Measurements from ENCODE around the gene PRSS36. TPM values are rescaled to one million over a fixed set of nuclear protein-coding genes. Genes with fewer than 3 reads are reported as not detected.
"Not testable (repeated sequence)": the region's sequence is repeated elsewhere in the genome, so short reads cannot be mapped to it uniquely, and the experiment has no call there.

Gene PRSS36
- total RNA-seq, 1 experiment from 2014 or later: 1.6 TPM

- H3K27me3 ChIP-seq (replicated peaks; ENCODE audit: control insufficient read depth, insufficient read depth, low read length): no peaks in the 10 kb centered on the region
- Mint-ChIP-seq H3K36me3 (ENCODE audit: insufficient read depth, unreplicated experiment) (peaks cover 6% of the 10 kb centered on the region), H3K4me1 (ENCODE audit: low read depth, unreplicated experiment) (no peaks in the 10 kb centered on the region), H3K4me3 (ENCODE audit: unreplicated experiment) (no peak overlapping the region), H3K27ac (ENCODE audit: unreplicated experiment) (no peak overlapping the region), H3K9me3 (ENCODE audit: unreplicated experiment) (no peaks in the 10 kb centered on the region), H3K27me3 (ENCODE audit: insufficient read depth, unreplicated experiment) (no peaks in the 10 kb centered on the region)
- no peaks in the 10 kb centered on the region for H3K9me3 ChIP-seq
- no peaks in the 10 kb centered on the region for H3K36me3 ChIP-seq (ENCODE audit: control insufficient read depth, insufficient read depth, low read length)
- H3K4me1 ChIP-seq: peaks cover under 1% of the 10 kb centered on the region; the same call in 1 of the 2 replicates
- no TSS peak for BruUV-seq (replicated peaks)
- H3K4me3 ChIP-seq (ENCODE audit: low read depth, low read length): no peak overlapping the region
- TF ChIP-seq, protein P1, sequence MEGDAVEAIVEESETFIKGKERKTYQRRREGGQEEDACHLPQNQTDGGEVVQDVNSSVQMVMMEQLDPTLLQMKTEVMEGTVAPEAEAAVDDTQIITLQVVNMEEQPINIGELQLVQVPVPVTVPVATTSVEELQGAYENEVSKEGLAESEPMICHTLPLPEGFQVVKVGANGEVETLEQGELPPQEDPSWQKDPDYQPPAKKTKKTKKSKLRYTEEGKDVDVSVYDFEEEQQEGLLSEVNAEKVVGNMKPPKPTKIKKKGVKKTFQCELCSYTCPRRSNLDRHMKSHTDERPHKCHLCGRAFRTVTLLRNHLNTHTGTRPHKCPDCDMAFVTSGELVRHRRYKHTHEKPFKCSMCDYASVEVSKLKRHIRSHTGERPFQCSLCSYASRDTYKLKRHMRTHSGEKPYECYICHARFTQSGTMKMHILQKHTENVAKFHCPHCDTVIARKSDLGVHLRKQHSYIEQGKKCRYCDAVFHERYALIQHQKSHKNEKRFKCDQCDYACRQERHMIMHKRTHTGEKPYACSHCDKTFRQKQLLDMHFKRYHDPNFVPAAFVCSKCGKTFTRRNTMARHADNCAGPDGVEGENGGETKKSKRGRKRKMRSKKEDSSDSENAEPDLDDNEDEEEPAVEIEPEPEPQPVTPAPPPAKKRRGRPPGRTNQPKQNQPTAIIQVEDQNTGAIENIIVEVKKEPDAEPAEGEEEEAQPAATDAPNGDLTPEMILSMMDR (IDR thresholded peaks at IDR 0.05; ENCODE audit: insufficient read depth in 1 of 2, low read depth in 1 of 2, low read length in 1 of 2, severe bottlenecking in 1 of 2, unreplicated experiment in 1 of 2): no peak
- ChIA-PET CTCF (interaction anchor here (0.6 kb wide), 1 partner anchor 92 kb away, joined by 5 read pairs; no protein-coding TSS in a partner anchor), POLR2A (no interaction called here)
- no peak for DNase-seq
- intact Hi-C loops (cut with micrococcal nuclease; ENCODE audit: unreplicated experiment): no loop called here
Measured at GRCh38 chr16:31148281-31148728, 1.6 kb downstream of the PRSS36 start.

- CTCF ChIA-PET: no interaction called here
- H3K27ac Mint-ChIP-seq (ENCODE audit: unreplicated experiment): no peak overlapping the region
- H3K4me1 Mint-ChIP-seq (ENCODE audit: low read depth, unreplicated experiment): no peaks in the 10 kb centered on the region
- DNase-seq: no peak
- peaks cover 6% of the 10 kb centered on the region for H3K36me3 Mint-ChIP-seq (ENCODE audit: insufficient read depth, unreplicated experiment)
- no peaks in the 10 kb centered on the region for H3K9me3 Mint-ChIP-seq (ENCODE audit: unreplicated experiment)
- intact Hi-C loops (cut with micrococcal nuclease; ENCODE audit: unreplicated experiment): no loop called here
- Histone ChIP-seq H3K4me3 (ENCODE audit: low read depth, low read length) (no peak overlapping the region), H3K4me1 (peaks cover 8% of the 10 kb centered on the region; the same call in 1 of the 2 replicates), H3K27me3 (replicated peaks; ENCODE audit: control insufficient read depth, insufficient read depth, low read length) (no peaks in the 10 kb centered on the region), H3K36me3 (ENCODE audit: control insufficient read depth, insufficient read depth, low read length) (no peaks in the 10 kb centered on the region), H3K9me3 (no peaks in the 10 kb centered on the region)
- POLR2A ChIA-PET: no interaction called here
- H3K4me3 Mint-ChIP-seq (ENCODE audit: unreplicated experiment): no peak overlapping the region
- no peaks in the 10 kb centered on the region for H3K27me3 Mint-ChIP-seq (ENCODE audit: insufficient read depth, unreplicated experiment)
- TF ChIP-seq, protein P1 (IDR thresholded peaks at IDR 0.05; ENCODE audit: insufficient read depth in 1 of 2, low read depth in 1 of 2, low read length in 1 of 2, severe bottlenecking in 1 of 2, unreplicated experiment in 1 of 2): no peak
- no TSS peak for BruUV-seq (replicated peaks)
Measured at GRCh38 chr16:31147574-31147973, 2.3 kb downstream of the PRSS36 start.

DNA sequence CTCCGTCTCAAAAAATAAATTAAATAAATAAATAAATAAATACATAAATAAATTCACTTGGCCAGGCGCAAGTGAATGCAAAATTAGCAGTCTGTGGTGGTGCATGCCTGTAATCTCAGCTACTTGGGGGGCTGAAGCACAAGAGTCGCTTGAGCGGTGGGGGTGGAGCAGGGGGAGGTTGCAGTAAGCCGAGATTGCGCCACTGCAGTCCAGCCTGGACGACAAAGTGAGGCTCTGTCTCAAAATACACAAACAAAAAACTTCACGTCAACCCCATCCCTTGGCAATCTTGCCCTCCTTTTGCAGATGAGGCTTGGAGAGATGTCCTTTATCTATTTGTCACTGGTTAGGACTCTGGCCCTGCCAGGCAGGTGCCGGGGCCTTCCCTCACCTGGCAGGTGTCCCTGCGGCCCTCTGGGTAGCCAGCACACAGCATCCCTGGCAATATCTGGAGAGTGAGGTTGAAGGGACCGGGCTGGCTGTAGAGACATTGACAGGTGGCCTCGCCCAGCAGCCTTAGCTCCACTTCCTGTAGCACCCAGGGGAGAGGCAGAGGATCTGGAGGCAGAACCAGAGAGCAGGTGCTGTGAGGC lies 4.4 kb downstream of the PRSS36 start:
- peaks cover 11% of the 10 kb centered on the region for H3K36me3 Mint-ChIP-seq (ENCODE audit: insufficient read depth, unreplicated experiment)
- no peak overlapping the region for H3K4me3 Mint-ChIP-seq (ENCODE audit: unreplicated experiment)
- no peaks in the 10 kb centered on the region for H3K27me3 Mint-ChIP-seq (ENCODE audit: insufficient read depth, unreplicated experiment)
- H3K27me3 ChIP-seq (replicated peaks; ENCODE audit: control insufficient read depth, insufficient read depth, low read length): no peaks in the 10 kb centered on the region
- no peaks in the 10 kb centered on the region for H3K9me3 ChIP-seq
- H3K4me1 Mint-ChIP-seq (ENCODE audit: low read depth, unreplicated experiment): peaks cover 6% of the 10 kb centered on the region
- H3K4me1 ChIP-seq: peaks cover 22% of the 10 kb centered on the region
- ChIA-PET CTCF (interaction anchor here (0.7 kb wide), 1 partner anchor 193 kb away, joined by 4 read pairs; no protein-coding TSS in a partner anchor), POLR2A (no interaction called here)
- no peak overlapping the region for H3K27ac Mint-ChIP-seq (ENCODE audit: unreplicated experiment)
- intact Hi-C loops (cut with micrococcal nuclease; ENCODE audit: unreplicated experiment): no loop called here
- no peaks in the 10 kb centered on the region for H3K36me3 ChIP-seq (ENCODE audit: control insufficient read depth, insufficient read depth, low read length)
- BruUV-seq (replicated peaks): no TSS peak
- DNase-seq: no peak
- TF ChIP-seq, protein P1 (IDR thresholded peaks at IDR 0.05; ENCODE audit: insufficient read depth in 1 of 2, low read depth in 1 of 2, low read length in 1 of 2, severe bottlenecking in 1 of 2, unreplicated experiment in 1 of 2): no peak
- no peaks in the 10 kb centered on the region for H3K9me3 Mint-ChIP-seq (ENCODE audit: unreplicated experiment)
- no peak overlapping the region for H3K4me3 ChIP-seq (ENCODE audit: low read depth, low read length)

- H3K27me3 Mint-ChIP-seq (ENCODE audit: insufficient read depth, unreplicated experiment); DNase-seq; BruUV-seq (replicated peaks); H3K9me3 Mint-ChIP-seq (ENCODE audit: unreplicated experiment); H3K27ac Mint-ChIP-seq (ENCODE audit: unreplicated experiment); H3K9me3 ChIP-seq; POLR2A ChIA-PET; H3K36me3 ChIP-seq (ENCODE audit: control insufficient read depth, insufficient read depth, low read length); H3K4me3 Mint-ChIP-seq (ENCODE audit: unreplicated experiment); H3K4me3 ChIP-seq (ENCODE audit: low read depth, low read length); CTCF ChIA-PET; H3K27me3 ChIP-seq (replicated peaks; ENCODE audit: control insufficient read depth, insufficient read depth, low read length): not testable (repeated sequence)
- intact Hi-C loops (cut with micrococcal nuclease; ENCODE audit: unreplicated experiment): loop anchor here (5.0 kb wide), 3 partner anchors 37 to 157 kb away; partner anchors contain the start of genes BCKDK, HSD3B7 and STX4
- H3K4me1 Mint-ChIP-seq (ENCODE audit: low read depth, unreplicated experiment): peaks cover 13% of the 10 kb centered on the region
- peaks cover 33% of the 10 kb centered on the region for H3K4me1 ChIP-seq
- peaks cover 18% of the 10 kb centered on the region for H3K36me3 Mint-ChIP-seq (ENCODE audit: insufficient read depth, unreplicated experiment)
Measured at GRCh38 chr16:31144418-31144817, 5.4 kb downstream of the PRSS36 start.

All from Caco-2 (cell line).